Measurements from ENCODE around the gene PAPPA2.

Gene PAPPA2

GRCh38 chr1:176878750-176879536, 416.0 kb downstream of the PAPPA2 start:
- no peaks in the 10 kb centered on the region for H3K79me2 ChIP-seq (ENCODE audit: control insufficient read depth, insufficient read depth, low read length, unreplicated experiment)
- no peaks in the 10 kb centered on the region for H3K4me1 ChIP-seq (ENCODE audit: control insufficient read depth, insufficient read depth, low read length, unreplicated experiment)
- peaks cover 6% of the 10 kb centered on the region; the same call in 1 of the 2 replicates for H3K27me3 ChIP-seq (ENCODE audit: insufficient read depth, low read length)
- no peak overlapping the region for H3K27ac ChIP-seq (ENCODE audit: low read depth, low read length)
- H2AFZ ChIP-seq (ENCODE audit: low read length, unreplicated experiment): no peak overlapping the region
- no peak overlapping the region for H3K4me3 ChIP-seq (ENCODE audit: low read depth, low read length)
- H3K36me3 ChIP-seq (ENCODE audit: insufficient read depth, low read length): no peaks in the 10 kb centered on the region

- no peaks in the 10 kb centered on the region for H3K4me1 ChIP-seq (ENCODE audit: control insufficient read depth, insufficient read depth, low read length, unreplicated experiment)
- no peak overlapping the region for H2AFZ ChIP-seq (ENCODE audit: low read length, unreplicated experiment)
- H3K4me3 ChIP-seq (ENCODE audit: low read depth, low read length): no peak overlapping the region
- H3K27me3 ChIP-seq (ENCODE audit: insufficient read depth, low read length): peaks cover 6% of the 10 kb centered on the region; the same call in 1 of the 2 replicates
- H3K27ac ChIP-seq (ENCODE audit: low read depth, low read length): no peak overlapping the region
- no peaks in the 10 kb centered on the region for H3K36me3 ChIP-seq (ENCODE audit: insufficient read depth, low read length)
- H3K79me2 ChIP-seq (ENCODE audit: control insufficient read depth, insufficient read depth, low read length, unreplicated experiment): no peaks in the 10 kb centered on the region
Observed at GRCh38 chr1:176879784-176880620, 417.0 kb downstream of the PAPPA2 start.

GRCh38 chr1:176880955-176881595, 418.1 kb downstream of the PAPPA2 start:
- Histone ChIP-seq H3K4me1 (ENCODE audit: control insufficient read depth, insufficient read depth, low read length, unreplicated experiment) (no peaks in the 10 kb centered on the region), H3K36me3 (ENCODE audit: insufficient read depth, low read length) (no peaks in the 10 kb centered on the region), H2AFZ (ENCODE audit: low read length, unreplicated experiment) (no peak overlapping the region)

GRCh38 chr1:176884286-176884685, 421.3 kb downstream of the PAPPA2 start:
- Histone ChIP-seq H3K79me2 (ENCODE audit: control insufficient read depth, insufficient read depth, low read length, unreplicated experiment) (no peaks in the 10 kb centered on the region), H3K27me3 (ENCODE audit: insufficient read depth, low read length) (peaks cover 10% of the 10 kb centered on the region), H3K36me3 (ENCODE audit: insufficient read depth, low read length) (no peaks in the 10 kb centered on the region), H3K27ac (ENCODE audit: low read depth, low read length) (no peak overlapping the region), H2AFZ (ENCODE audit: low read length, unreplicated experiment) (no peak overlapping the region), H3K4me1 (ENCODE audit: control insufficient read depth, insufficient read depth, low read length, unreplicated experiment) (no peaks in the 10 kb centered on the region), H3K4me3 (ENCODE audit: low read depth, low read length) (no peak overlapping the region)

More at GRCh38 chr1:176880955-176881595, 418.1 kb downstream of the PAPPA2 start:
- Histone ChIP-seq H3K27me3 (ENCODE audit: insufficient read depth, low read length) (peaks cover 6% of the 10 kb centered on the region; the same call in 1 of the 2 replicates), H3K79me2 (ENCODE audit: control insufficient read depth, insufficient read depth, low read length, unreplicated experiment) (no peaks in the 10 kb centered on the region), H3K4me3 (ENCODE audit: low read depth, low read length) (no peak overlapping the region), H3K27ac (ENCODE audit: low read depth, low read length) (no peak overlapping the region)

GRCh38 chr1:176884911-176885310, 421.9 kb downstream of the PAPPA2 start:
- H3K4me3 ChIP-seq (ENCODE audit: low read depth, low read length): no peak overlapping the region
- no peak overlapping the region for H3K27ac ChIP-seq (ENCODE audit: low read depth, low read length)

GRCh38 chr1:176885341-176885740, 422.4 kb downstream of the PAPPA2 start:
- Histone ChIP-seq H3K27ac (ENCODE audit: low read depth, low read length) (no peak overlapping the region), H3K79me2 (ENCODE audit: control insufficient read depth, insufficient read depth, low read length, unreplicated experiment) (no peaks in the 10 kb centered on the region), H3K4me1 (ENCODE audit: control insufficient read depth, insufficient read depth, low read length, unreplicated experiment) (no peaks in the 10 kb centered on the region), H2AFZ (ENCODE audit: low read length, unreplicated experiment) (no peak overlapping the region), H3K36me3 (ENCODE audit: insufficient read depth, low read length) (no peaks in the 10 kb centered on the region), H3K4me3 (ENCODE audit: low read depth, low read length) (no peak overlapping the region), H3K27me3 (ENCODE audit: insufficient read depth, low read length) (peaks cover 13% of the 10 kb centered on the region)

More at GRCh38 chr1:176884911-176885310, 421.9 kb downstream of the PAPPA2 start:
- H3K27me3 ChIP-seq (ENCODE audit: insufficient read depth, low read length): peaks cover 10% of the 10 kb centered on the region
- no peaks in the 10 kb centered on the region for H3K4me1 ChIP-seq (ENCODE audit: control insufficient read depth, insufficient read depth, low read length, unreplicated experiment)
- H2AFZ ChIP-seq (ENCODE audit: low read length, unreplicated experiment): no peak overlapping the region
- no peaks in the 10 kb centered on the region for H3K79me2 ChIP-seq (ENCODE audit: control insufficient read depth, insufficient read depth, low read length, unreplicated experiment)
- no peaks in the 10 kb centered on the region for H3K36me3 ChIP-seq (ENCODE audit: insufficient read depth, low read length)

GRCh38 chr1:176885751-176886150, 422.8 kb downstream of the PAPPA2 start:
- no peaks in the 10 kb centered on the region for H3K36me3 ChIP-seq (ENCODE audit: insufficient read depth, low read length)
- no peak overlapping the region for H3K27ac ChIP-seq (ENCODE audit: low read depth, low read length)
- no peak overlapping the region for H2AFZ ChIP-seq (ENCODE audit: low read length, unreplicated experiment)
- H3K79me2 ChIP-seq (ENCODE audit: control insufficient read depth, insufficient read depth, low read length, unreplicated experiment): no peaks in the 10 kb centered on the region
- H3K27me3 ChIP-seq (ENCODE audit: insufficient read depth, low read length): peaks cover 14% of the 10 kb centered on the region
- no peaks in the 10 kb centered on the region for H3K4me1 ChIP-seq (ENCODE audit: control insufficient read depth, insufficient read depth, low read length, unreplicated experiment)
- H3K4me3 ChIP-seq (ENCODE audit: low read depth, low read length): no peak overlapping the region

GRCh38 chr1:176888471-176889032, 425.6 kb downstream of the PAPPA2 start:
- Histone ChIP-seq H3K27me3 (ENCODE audit: insufficient read depth, low read length) (peaks cover 24% of the 10 kb centered on the region; the same call in 1 of the 2 replicates), H3K27ac (ENCODE audit: low read depth, low read length) (no peak overlapping the region), H2AFZ (ENCODE audit: low read length, unreplicated experiment) (no peak overlapping the region), H3K36me3 (ENCODE audit: insufficient read depth, low read length) (no peaks in the 10 kb centered on the region), H3K4me3 (ENCODE audit: low read depth, low read length) (no peak overlapping the region), H3K79me2 (ENCODE audit: control insufficient read depth, insufficient read depth, low read length, unreplicated experiment) (no peaks in the 10 kb centered on the region), H3K4me1 (ENCODE audit: control insufficient read depth, insufficient read depth, low read length, unreplicated experiment) (no peaks in the 10 kb centered on the region)

GRCh38 chr1:176893625-176894352, 430.8 kb downstream of the PAPPA2 start:
- H3K4me1 ChIP-seq (ENCODE audit: control insufficient read depth, insufficient read depth, low read length, unreplicated experiment): no peaks in the 10 kb centered on the region
- no peaks in the 10 kb centered on the region for H3K79me2 ChIP-seq (ENCODE audit: control insufficient read depth, insufficient read depth, low read length, unreplicated experiment)
- no peak overlapping the region for H3K27ac ChIP-seq (ENCODE audit: low read depth, low read length)
- H3K36me3 ChIP-seq (ENCODE audit: insufficient read depth, low read length): no peaks in the 10 kb centered on the region
- H3K27me3 ChIP-seq (ENCODE audit: insufficient read depth, low read length): peaks cover 49% of the 10 kb centered on the region
- no peak overlapping the region for H2AFZ ChIP-seq (ENCODE audit: low read length, unreplicated experiment)
- H3K4me3 ChIP-seq (ENCODE audit: low read depth, low read length): no peak overlapping the region

GRCh38 chr1:176894450-176894849, 431.5 kb downstream of the PAPPA2 start:
- Histone ChIP-seq H3K4me3 (ENCODE audit: low read depth, low read length) (no peak overlapping the region), H3K27me3 (ENCODE audit: insufficient read depth, low read length) (peaks cover 55% of the 10 kb centered on the region), H3K27ac (ENCODE audit: low read depth, low read length) (no peak overlapping the region)

More at GRCh38 chr1:176894450-176894849, 431.5 kb downstream of the PAPPA2 start:
- H3K4me1 ChIP-seq (ENCODE audit: control insufficient read depth, insufficient read depth, low read length, unreplicated experiment): no peaks in the 10 kb centered on the region
- H2AFZ ChIP-seq (ENCODE audit: low read length, unreplicated experiment): no peak overlapping the region
- H3K36me3 ChIP-seq (ENCODE audit: insufficient read depth, low read length): no peaks in the 10 kb centered on the region
- H3K79me2 ChIP-seq (ENCODE audit: control insufficient read depth, insufficient read depth, low read length, unreplicated experiment): no peaks in the 10 kb centered on the region
